CD4-positive, alpha-beta T cell treated with Interleukin-17A for 1 hour (primary cell): ENCODE results near the gene KLF11.
"Not testable (repeated sequence)": the region's sequence is repeated elsewhere in the genome, so short reads cannot be mapped to it uniquely, and the experiment has no call there.

Source experiments
- DNase-seq: peaks from one replicate; pipeline ENCODE4 v3.0.0-alpha.2; 2020

The KLF11 gene

DNA sequence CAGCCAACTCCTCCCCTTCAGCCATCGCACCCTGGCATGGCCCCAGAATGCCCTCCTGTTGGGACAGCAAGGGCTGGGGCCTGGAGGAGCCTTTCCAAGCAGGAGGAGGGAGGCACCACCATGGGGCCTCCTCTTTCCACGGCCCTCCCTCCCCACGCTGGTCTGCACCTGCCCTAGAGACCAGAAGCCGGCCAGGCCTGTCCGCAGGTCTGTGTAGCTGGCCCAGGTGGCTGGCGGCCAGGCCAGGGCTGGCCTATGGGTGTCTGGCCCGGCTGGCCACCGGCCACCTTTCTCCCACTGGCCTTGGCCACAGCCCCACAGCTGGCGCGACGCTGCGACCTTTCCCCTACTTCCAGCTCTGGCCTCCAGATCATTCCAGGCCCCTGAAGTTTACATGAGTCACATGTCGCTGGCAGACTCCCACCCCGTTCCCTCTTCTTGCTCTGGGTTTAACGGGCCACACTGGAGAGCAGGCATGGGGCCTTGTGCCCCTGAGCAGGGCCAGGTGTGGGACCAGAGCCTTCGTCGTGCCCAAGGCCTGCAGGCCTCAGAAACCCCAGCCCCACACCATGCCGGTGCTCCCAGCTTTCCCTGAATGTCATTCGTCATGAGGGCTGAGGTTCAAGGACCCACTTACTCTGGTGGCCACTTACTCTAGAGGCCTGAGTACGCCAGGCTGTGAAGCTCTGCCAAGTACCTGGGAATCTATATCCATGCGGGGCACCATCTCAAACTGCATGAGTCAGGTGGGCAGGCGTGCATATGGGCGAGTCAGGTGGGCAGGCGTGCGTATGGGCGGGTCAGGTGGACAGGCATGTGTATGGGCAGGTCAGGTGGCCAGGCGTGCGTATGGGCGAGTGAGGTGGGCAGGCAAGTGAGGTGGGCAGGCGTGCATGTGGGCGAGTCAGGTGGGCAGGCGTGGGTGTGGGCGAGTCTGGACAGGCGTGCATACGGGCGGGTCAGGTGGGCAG lies 33.3 kb upstream of the KLF11 start:
- no peak for DNase-seq

- DNase-seq = not testable (repeated sequence)
Measured at GRCh38 chr2:10010861-10011605, 32.3 kb upstream of the KLF11 start.

DNA sequence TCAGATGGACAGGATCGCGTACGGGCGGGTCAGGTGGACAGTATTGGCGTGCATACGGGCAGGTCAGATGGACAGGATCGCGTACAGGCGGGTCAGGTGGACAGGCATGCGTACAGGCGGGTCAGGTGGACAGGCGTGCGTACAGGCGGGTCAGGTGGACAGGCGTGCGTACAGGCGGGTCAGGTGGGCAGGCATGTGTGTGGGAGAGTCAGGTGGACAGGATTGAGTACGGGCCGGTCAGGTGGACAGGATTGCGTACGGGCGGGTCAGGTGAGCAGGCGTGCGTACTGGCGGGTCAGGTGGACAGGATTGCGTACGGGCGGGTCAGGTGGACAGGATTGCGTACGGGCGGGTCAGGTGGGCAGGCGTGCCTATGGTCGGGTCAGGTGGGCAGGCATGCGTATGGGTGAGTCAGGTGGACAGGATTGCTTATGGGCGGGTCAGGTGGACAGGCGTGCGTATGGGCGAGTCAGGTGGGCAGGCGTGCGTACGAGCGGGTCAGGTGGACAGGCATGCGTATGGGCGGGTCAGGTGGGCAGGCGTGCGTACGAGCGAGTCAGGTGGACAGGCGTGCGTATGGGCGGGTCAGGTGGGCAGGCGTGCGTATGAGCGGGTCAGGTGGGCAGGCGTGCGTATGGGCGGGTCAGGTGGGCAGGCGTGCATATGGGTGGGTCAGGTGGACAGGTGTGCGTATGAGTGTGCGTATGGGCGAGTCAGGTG lies 31.6 kb upstream of the KLF11 start:
- DNase-seq = not testable (repeated sequence)

GRCh38 chr2:10012366-10012962 lies 30.9 kb upstream of the KLF11 start:
- not testable (repeated sequence) for DNase-seq

- DNase-seq = no peak
Measured at GRCh38 chr2:10012963-10013461, 30.3 kb upstream of the KLF11 start.

- DNase-seq = not testable (repeated sequence)
Measured at GRCh38 chr2:10013651-10014417, 29.5 kb upstream of the KLF11 start.

- no peak for DNase-seq
Measured at GRCh38 chr2:10014418-10015190, 28.7 kb upstream of the KLF11 start.

GRCh38 chr2:10015376-10015989 lies 27.9 kb upstream of the KLF11 start:
- DNase-seq = not testable (repeated sequence)

GRCh38 chr2:10016001-10016801 lies 27.1 kb upstream of the KLF11 start:
- no peak for DNase-seq

GRCh38 chr2:10016802-10017258 lies 26.5 kb upstream of the KLF11 start:
- no peak for DNase-seq

DNA sequence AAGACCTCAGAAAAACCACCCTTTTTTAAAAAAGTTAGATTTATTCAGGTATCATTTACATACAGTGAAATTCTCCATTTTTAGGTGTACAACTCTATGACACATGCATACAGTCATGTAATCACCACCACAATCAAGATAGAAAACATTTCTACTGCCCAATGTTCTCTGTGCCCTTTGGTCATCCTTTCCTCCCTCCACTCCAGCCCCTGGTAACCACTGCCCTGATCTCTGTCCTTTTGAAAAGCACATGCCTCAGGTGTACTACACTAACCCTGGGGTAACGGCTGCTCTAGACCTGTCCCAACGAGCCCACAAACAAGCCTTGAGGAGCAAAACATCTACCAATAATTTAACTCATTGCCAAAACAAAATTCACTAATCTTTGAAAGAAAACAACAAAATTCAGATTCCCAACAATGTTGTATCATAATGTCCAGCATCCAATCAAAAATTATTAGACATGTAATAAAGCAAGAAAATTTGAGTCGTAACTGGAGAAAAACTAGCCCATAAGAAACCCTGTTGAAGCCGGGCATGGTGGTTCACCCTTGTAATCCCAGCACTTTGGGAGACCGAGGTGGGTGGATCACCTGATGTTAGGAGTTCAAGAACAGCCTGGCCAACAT lies 25.9 kb upstream of the KLF11 start:
- no peak for DNase-seq

GRCh38 chr2:10019174-10019573 lies 24.2 kb upstream of the KLF11 start:
- no peak for DNase-seq

- no peak for DNase-seq
Measured at GRCh38 chr2:10019602-10020400, 23.5 kb upstream of the KLF11 start.

- DNase-seq = no peak
Measured at GRCh38 chr2:10022041-10022421, 21.3 kb upstream of the KLF11 start.

GRCh38 chr2:10022445-10022844 lies 20.9 kb upstream of the KLF11 start:
- no peak for DNase-seq

- DNase-seq = no peak
Measured at GRCh38 chr2:10022966-10023662, 20.2 kb upstream of the KLF11 start.

DNA sequence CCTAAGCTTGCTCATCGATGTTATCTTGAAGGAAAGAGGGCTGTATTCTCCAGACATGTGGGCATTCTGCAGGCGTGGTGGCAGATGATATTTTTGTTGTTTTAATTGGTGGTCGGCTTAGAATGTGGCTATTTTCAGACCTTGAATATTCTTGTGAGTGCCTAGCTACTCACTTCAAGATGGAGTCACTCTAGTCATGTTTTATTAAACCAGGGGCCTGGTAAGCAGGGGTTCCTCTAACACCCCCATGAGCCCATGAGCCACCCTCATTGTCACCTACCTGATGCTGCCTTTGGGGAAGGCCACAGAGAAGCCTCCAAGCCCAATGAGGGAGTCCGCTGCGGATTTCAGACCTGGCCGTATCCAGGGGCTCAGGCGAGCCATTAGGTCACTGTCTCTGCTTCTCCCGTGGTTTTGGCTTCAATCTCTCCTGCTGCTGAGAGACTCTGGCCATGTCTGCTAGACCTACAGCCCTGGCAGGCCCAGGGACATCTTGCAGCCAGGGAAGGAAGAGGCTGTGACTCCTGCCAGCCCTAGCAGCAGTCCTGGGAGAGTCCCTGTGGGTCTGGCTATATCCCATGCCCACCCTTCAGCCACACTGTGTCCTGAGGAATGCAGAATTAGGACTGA lies 16.3 kb upstream of the KLF11 start:
- DNase-seq = no peak
